Kasumi-1 (cell line): ENCODE measurements around the gene DNAJC7.
"Not testable (repeated sequence)": the region's sequence is repeated elsewhere in the genome, so short reads cannot be mapped to it uniquely, and the experiment has no call there.

Experiments
- DNase-seq, 2 experiments: peaks; one replicate each; lab custom pipeline; 2025; lab: John Stamatoyannopoulos, UW

The DNAJC7 gene

DNA sequence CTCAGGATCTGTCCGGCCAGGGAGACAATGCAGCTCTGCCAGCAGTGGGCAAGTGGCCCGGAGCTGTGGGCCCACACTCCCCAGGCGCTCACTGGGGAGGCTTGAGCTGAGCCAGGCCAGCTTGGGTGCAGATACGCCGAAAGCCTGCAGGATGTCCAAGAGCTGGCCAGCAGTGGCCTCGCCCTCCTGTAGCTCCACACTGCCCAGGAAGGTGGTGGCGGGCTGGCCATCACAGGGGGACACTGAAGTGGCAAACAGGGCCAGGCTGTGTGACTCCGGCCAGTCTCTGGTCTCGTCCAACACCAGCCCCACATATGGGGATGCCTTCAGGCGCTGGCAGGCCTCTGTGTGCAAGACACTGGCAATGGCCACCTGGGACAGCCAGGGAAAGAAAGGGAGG lies 23.6 kb upstream of the DNAJC7 start:
- DNase-seq, result no peak

GRCh38 chr17:42039794-42040763 lies 22.8 kb upstream of the DNAJC7 start:
- no peak for DNase-seq

GRCh38 chr17:42038221-42038973 lies 21.2 kb upstream of the DNAJC7 start:
- DNase-seq, result no peak

DNA sequence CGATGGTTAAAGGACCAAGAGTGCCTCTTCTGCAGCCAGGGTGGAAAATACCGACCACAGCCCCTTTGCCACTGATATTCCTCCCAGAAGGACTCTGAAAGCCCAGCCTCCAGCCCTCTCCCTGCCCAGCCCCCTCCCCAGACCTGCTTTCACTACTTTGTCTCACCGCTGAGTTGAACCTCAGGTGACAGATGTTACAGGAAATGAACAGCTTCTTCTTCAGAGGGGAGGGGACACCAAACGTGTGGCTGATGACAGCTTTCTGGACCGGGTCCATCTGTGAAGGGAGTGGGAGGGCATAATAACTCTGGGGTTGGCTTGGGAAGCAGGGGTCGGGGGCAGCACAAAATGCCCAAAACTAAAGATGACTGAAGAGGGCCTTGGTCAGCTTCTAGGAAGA lies 16.8 kb upstream of the DNAJC7 start:
- DNase-seq, result no peak

DNA sequence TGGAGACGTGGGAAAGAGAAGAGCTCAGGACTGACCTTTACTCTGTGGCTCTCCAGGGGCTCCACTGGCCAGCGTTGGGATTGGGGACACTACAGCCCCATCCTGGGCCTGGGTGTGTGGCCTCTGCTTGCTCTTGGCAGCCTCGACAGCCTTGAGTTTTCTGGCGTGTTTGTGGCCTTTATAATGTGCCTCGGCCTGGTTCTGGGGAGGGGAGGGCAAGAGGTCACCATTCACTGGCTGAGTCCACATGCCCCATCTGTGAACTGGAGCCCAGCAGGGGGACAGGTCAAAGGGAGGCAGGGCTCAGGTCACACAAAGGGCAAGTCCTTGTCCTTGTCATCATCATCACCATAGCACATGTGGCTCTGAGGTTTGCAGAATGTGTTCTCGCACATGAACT lies 14.3 kb upstream of the DNAJC7 start:
- DNase-seq, result no peak

DNA sequence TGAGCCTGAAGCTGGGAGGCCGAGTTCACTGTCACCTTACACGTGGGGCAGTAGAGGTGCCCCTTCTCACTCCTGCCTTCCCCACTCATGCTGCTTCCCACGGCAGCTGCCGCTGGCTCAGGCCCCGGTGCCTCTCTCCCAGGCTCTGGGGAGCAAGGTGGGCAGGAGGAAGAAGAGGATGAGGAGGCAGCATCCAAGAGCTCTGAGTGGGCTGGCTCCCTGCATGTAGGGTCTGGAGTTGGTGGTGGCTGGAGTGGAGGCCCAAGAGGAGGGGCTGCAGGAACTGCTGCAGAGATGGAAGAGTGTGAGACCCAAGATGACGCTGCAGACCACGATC lies 11.5 kb upstream of the DNAJC7 start:
- DNase-seq, result no peak

DNA sequence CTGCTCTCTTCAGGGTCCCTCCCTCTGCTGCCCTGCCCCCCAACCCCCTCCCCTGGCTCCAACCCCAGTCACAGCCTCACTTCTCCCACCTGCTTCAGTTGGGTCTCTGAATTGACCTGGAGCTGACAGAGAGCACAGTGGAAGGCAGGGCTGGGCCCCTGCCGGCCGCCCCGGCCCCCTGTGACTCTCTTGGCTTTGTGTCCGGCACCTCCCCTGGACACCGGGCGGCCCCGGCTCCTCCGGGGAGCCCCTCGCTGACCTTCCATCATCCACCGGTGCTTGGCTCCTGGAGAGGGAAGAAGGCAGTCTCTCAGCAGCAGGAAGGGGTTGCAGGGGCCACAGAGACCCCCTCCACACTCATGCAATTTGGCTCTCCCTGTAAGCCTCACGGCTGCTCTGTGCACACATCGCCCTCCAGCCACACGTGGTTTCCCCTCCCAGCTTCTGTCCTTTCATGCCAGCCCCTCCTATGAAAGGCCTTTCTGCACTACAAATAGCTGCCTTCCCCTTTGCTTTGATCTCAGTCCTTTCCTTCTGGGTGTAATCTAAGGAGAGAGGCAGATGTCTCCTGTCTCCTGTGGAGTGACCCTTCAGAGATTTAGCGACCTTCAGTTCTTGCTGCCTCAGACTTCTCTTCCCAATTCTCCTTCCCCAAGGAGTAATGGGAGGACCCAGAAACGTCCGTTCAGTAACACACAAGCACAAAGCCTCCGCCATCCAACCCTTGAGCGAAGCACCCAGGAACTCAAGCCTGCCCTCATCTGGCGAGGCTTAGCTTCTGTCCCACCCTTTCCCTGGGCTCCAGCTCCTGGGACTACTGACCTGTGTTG lies 10.9 kb upstream of the DNAJC7 start:
- DNase-seq, result peak; percentile 49 to 77

DNA sequence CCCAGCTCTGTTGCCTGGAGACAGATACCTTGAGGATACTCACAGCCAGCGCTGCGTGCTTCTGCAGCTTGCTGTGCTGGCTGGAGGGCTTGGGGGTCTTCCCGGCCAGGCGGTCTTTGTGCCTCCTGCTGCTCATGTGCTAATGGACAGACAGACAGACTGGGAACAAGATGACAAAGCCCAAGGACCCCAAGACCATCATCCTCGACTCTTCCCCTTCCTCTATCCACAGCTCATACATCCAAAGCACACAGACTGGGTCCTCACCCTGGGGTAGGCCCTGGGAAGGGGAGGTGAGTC lies 10.3 kb upstream of the DNAJC7 start:
- DNase-seq, result no peak

DNA sequence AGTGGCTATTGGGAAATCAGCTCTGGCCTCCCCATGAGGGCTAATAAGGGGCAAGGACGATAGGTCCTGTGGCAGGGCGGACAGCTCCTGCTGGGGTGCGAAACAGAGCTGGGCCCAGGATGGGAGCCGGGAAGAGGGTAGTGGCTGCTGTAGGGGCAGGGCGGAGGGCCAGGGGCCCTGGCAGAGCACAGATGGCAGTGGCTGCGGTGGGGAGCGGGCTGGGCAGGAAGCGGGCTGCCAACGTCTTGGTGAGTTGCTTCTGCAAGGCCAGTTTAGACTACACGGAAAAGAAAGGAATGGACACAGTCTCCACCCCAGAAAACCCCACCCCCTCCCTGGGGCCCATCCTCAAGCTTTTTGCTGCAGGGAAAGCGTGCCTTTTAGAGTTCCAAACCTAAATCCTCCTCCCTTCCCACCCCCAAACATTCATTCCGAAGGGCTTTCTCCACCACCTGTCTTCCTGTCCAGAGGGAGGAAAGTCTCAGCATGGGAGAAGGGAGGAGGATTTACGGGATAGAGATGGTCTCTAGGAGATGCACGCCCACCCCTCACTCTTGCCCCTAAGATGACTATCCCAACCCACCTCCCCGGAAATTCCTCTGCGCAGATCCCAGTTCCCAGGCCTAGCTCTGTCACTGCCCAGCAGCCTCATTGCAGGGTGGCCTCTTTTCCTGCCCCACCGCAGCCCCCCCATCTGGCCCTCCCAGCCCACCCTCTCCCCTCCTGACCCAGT lies 9.8 kb upstream of the DNAJC7 start:
- DNase-seq, result no peak

- DNase-seq, result no peak
Observed at GRCh38 chr17:42025936-42026335, 8.7 kb upstream of the DNAJC7 start.

- no peak for DNase-seq
Observed at GRCh38 chr17:42025191-42025579, 7.9 kb upstream of the DNAJC7 start.

DNA sequence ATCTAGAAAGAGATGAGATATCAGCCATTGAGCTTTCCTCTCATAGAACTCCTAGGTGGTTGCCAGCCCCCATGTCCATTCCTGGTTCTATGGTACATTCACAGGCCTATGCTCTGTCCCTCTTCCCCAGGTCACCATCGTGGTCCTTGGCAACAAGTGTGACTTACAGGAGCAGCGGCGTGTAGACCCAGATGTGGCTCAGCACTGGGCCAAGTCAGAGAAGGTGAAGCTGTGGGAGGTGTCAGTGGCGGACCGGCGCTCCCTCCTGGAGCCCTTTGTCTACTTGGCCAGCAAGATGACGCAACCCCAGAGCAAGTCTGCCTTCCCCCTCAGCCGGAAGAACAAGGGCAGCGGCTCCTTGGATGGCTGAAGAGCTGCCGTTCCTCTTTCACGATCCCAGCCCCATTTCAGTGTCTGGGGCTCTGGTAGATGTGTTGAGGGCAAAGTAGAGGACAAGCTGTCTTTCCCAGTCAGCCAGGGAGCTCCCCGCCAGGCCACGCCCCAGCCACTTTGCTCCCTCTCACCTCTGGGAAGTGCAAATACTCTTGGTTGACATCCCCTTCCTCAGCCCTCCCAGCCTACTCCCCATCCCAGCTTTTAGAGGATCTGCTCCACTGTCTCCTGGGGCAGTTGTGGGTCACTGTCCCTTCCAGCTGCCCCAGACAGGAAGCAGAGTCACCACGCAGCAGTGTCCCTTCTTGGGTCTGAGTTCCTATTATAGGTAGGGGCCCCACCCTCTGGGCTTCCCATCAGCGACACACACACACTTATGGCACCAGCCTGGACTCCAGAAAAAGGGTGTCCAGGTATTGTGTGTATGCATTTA lies 6.5 kb upstream of the DNAJC7 start:
- DNase-seq, result peak; percentile 66 to 76

DNA sequence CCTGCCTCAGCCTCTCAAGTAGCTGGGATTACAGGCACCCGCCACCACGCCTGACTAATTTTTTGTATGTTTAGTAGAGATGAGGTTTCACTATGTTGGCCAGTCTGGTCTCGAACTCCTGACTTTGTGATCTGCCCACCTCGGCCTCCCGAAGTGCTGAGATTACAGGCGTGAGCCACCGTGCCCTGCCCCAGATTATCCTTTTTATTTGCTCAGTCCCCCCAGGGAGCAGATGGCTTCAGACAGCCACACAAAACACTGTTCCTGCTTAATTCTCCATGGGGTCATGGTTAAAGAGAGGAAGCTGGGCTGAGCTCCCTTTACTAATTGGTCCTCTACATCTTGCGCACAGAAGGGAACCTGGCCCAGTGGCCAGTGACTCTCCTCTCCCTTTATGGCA lies 3.6 kb upstream of the DNAJC7 start:
- DNase-seq, result not testable (repeated sequence)

DNA sequence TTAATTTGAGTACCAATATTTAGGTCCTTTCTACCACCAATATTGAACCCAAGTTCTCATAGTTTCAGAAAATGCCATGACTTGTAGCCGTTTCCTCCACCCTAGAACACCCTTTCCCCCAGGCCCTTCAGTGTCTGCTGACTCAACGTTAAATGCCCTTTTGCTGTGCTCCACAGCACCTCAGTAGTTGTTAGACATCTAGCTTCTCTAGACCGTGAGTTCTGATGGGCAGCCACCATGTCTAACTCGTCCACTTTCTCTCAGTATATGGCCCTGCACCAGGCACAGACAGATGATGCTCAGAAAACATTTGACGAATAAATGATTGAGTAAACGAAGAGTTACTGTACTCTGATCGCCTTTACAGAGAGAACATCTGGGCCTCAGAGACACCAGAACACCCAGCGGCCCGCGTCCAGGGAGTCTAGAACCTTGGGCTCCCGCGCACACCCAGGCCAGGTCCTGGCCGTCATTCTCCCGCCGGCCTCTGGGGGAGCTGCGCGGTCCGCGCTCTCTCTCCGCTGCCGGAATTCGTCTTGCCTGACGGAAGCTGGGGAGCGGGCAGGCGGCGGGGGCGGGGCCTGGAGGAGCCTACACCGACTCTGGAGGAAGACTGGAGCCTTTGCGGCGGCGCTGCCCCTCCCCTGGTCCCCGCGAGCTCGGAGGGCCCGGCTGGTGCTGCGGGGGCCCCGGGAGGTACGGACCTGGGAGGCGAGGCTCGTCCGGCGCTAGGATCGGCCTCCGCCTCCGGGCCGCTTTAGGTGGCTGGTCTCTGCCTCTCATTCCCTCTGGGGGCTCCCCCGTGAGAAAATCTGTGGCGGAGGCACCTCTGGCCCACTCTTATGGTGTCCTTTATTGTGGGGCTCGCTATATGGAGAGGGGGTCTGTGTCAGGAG lies 2.5 kb upstream of the DNAJC7 start, which contains the start of gene NKIRAS2:
Gene NKIRAS2 (plus strand): TSS at position 582 of the 896 bp plus-strand sequence. CDS start 1,488 bp downstream, outside the sequence.
- DNase-seq, result peak; percentile 85 to 93

DNA sequence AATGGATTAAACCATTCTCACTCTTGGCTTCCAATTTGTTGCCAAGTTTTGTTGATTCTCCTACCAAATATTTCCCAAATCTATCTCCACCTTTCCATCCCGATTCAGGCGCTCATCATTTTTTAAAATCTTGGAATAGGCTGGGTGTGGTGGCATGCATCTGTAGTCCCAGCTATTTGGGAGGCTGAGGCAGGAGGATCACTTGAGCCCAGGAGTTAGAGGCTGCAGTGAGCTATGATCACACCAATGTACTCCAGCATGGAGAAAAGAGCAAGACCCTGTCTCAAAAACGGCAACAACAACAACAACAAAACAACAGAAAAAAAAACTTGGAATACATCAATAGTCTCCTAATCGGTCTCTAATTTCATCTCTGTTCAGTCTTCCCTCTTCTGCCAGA lies 1.7 kb upstream of the DNAJC7 start:
- no peak for DNase-seq

DNA sequence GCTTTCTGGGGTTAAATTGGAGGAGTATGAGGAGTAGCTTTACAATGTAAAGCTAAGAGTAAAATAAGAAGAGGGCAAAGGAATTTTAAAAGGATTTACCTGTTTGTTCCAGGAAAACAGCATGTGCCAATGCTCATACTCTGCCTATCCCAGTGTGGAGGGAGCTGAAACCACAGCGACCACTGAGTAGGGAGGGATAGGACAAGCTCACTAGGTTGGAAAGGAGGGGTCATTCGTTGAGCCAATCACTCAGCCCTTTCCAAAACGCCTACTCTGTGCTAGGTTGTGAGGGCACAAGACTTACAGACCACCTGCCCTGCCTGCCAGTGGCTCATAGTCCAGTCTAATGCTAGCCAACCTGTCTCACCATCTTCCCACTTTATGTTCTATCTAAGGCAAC lies 1.1 kb upstream of the DNAJC7 start:
- DNase-seq, result peak; percentile 24 to 34

DNA sequence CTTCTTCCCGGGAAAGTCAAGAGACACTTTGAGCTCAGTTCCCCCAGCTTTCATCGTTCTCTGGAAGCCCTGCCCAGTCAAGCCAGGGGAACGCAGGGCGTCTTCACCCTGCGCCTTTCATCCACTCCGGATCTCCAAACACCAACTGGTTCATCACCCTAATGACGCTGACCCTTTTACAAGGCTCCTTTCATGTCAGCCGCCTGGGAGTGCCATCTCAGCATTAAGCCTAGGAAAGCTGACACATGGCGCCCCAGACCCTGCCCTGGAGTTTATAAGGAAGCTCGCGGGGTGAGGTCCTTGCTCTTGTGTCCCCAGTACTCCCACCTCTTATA lies 594 bp upstream of the DNAJC7 start:
- peak in 1 of 2 experiments; percentile 51 for DNase-seq

- peak in 1 of 2 experiments; percentile 36 for DNase-seq
Observed at GRCh38 chr17:42016411-42016831, 818 bp downstream of the DNAJC7 start.

DNA sequence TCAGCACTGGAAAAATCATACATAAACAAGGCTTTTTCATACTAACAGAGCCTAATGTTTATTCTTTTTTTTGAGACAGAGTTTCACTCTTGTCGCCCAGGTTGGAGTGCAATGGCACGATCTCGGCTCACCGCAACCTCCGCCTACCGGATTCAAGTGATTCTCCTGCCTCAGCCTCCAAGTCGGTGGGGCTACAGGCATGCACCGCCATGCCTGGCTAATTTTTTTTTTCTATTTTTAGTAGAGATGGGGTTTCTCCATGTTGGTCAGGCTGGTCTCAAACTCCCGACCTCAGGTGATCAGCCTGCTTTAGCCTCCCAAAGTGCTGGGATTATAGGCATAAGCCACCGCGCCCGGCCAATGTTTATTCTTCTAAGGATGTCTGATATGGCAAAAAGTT lies 3.5 kb downstream of the DNAJC7 start:
- DNase-seq, result not testable (repeated sequence)

DNA sequence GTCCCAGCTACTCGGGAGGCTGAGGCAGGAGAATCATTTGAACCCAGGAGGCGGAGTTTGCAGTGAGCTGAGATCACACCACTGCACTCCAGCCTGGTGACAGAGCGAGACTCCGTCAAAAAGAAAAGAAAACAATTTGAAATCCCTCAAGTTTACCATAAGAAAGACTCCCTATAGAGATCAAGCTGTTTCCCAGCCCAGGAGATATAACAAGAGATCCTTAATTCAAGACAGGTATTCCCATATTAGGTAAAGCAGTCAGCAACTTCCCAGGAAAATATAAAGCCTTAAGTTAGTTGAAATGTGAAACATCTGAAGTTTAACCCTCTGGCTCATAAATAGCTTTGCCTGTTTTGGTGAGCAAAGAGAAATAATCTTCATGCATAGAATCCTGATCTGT lies 4.9 kb downstream of the DNAJC7 start:
- not testable (repeated sequence) for DNase-seq
